HepG2 (cell line): ENCODE results near the gene DLG4. TPM values are rescaled to one million over a fixed set of nuclear protein-coding genes. Genes with fewer than 3 reads are reported as not detected.
A peak's percentile ranks its signal among the peaks of the same experiment; 100 is the strongest.

Source experiments
- DR1 ChIP-seq: sonication (generic); formaldehyde crosslinking; IDR thresholded peaks from 2 replicates; pipeline ENCODE4 v1.8.0; 2021; ENCODE audit warnings: mild to moderate bottlenecking, missing genetic modification reagents, inconsistent platforms
- ESRRA ChIP-seq: sonication (generic); formaldehyde crosslinking; IDR thresholded peaks from 2 replicates; pipeline ENCODE4 v1.5.1; 2020; ENCODE audit warnings: mild to moderate bottlenecking, low read depth, missing genetic modification reagents
- HNRNPUL1 ChIP-seq: fragments of 200-400 bp; formaldehyde crosslinking; IDR thresholded peaks from 2 replicates; pipeline ENCODE4 v1.6.1; 2017; ENCODE audit warnings: low read depth, mild to moderate bottlenecking, low read length, moderate library complexity
- RARG ChIP-seq: sonication (generic); formaldehyde crosslinking; IDR thresholded peaks from 2 replicates; pipeline ENCODE4 v1.4.0; 2020; ENCODE audit warnings: low read depth, mild to moderate bottlenecking, missing genetic modification reagents
- RELA ChIP-seq: sonication (generic); formaldehyde crosslinking; IDR thresholded peaks from 2 replicates; pipeline ENCODE4 v1.4.0; 2020; ENCODE audit warnings: missing genetic modification reagents
- SIX1 ChIP-seq: sonication (generic); formaldehyde crosslinking; IDR thresholded peaks from 2 replicates; pipeline ENCODE4 v1.4.0; 2020; ENCODE audit warnings: missing genetic modification reagents, borderline replicate concordance
- ZBTB38 ChIP-seq: sonication (generic); formaldehyde crosslinking; IDR thresholded peaks from 2 replicates; pipeline ENCODE4 v1.5.1; 2020; ENCODE audit warnings: mild to moderate bottlenecking, missing genetic modification reagents
- ZFX ChIP-seq: sonication (generic); formaldehyde crosslinking; IDR thresholded peaks from 2 replicates; pipeline ENCODE4 v1.4.0; 2020; ENCODE audit warnings: mild to moderate bottlenecking, low read depth, missing genetic modification reagents, moderate library complexity
- ZNF160 ChIP-seq: sonication (generic); formaldehyde crosslinking; IDR thresholded peaks from 2 replicates; pipeline ENCODE4 v1.8.0; 2022; ENCODE audit warnings: mild to moderate bottlenecking, inconsistent platforms, missing genetic modification reagents
- ZNF343 ChIP-seq: sonication (generic); formaldehyde crosslinking; IDR thresholded peaks from 2 replicates; pipeline ENCODE4 v1.4.0; 2020; ENCODE audit warnings: mild to moderate bottlenecking, missing genetic modification reagents
- ZNF44 ChIP-seq: sonication (generic); formaldehyde crosslinking; IDR thresholded peaks from 2 replicates; pipeline ENCODE4 v1.5.1; 2020; ENCODE audit warnings: mild to moderate bottlenecking, missing genetic modification reagents
- ZNF724P ChIP-seq: sonication (generic); formaldehyde crosslinking; IDR thresholded peaks from 2 replicates; pipeline ENCODE4 v1.8.0; 2022; ENCODE audit warnings: missing genetic modification reagents, borderline replicate concordance
- ZNF768 ChIP-seq: sonication (generic); formaldehyde crosslinking; IDR thresholded peaks from 2 replicates; pipeline ENCODE4 v1.4.0; 2020; ENCODE audit warnings: missing genetic modification reagents
- ZNF772 ChIP-seq: sonication (generic); formaldehyde crosslinking; IDR thresholded peaks from 2 replicates; pipeline ENCODE4 v1.5.0; 2020; ENCODE audit warnings: mild to moderate bottlenecking, missing genetic modification reagents
- polyA plus RNA-seq, 8 experiments: library from polyadenylated mRNA; depleted of rRNA in 3 of 8; stranded (reverse) in 7 of 8; unstranded in 1 of 8; fragments of >200 nt; fragmentation: Illumina TruSeq in 4 of 8; extraction: Trizol in 4 of 8; gene quantifications; 2 replicates each; pipeline versions ENCODE4 v1.2.1 to v1.2.3, GENCODE V29; 2011 to 2016; ENCODE audit warnings: low read depth in 4 of 8, missing spikeins in 1 of 8, mixed read lengths in 1 of 8; ENCODE audit not compliant: insufficient read depth in 1 of 8
- total RNA-seq, 5 experiments: library from RNA; depleted of rRNA; stranded (reverse); fragments of >200 nt; fragmentation: Illumina TruSeq; extraction: Trizol; gene quantifications; 2 replicates each; pipeline ENCODE4 v1.2.3, GENCODE V29; 2016; ENCODE audit warnings: low read depth in 1 of 5
- TF ChIP-seq, protein P1 (sequence below): sonication (generic); formaldehyde crosslinking; IDR thresholded peaks from 2 replicates; pipeline ENCODE4 v1.8.0; 2022; ENCODE audit warnings: mild to moderate bottlenecking, missing genetic modification reagents, moderate library complexity
- TF ChIP-seq, protein P2 (sequence below): sonication (generic); formaldehyde crosslinking; IDR thresholded peaks from 2 replicates; pipeline ENCODE4 v1.8.1; 2023; ENCODE audit warnings: missing genetic modification reagents, mild to moderate bottlenecking, borderline replicate concordance
- TF ChIP-seq, protein P3 (sequence below): sonication (generic); formaldehyde crosslinking; IDR thresholded peaks from 2 replicates; pipeline ENCODE4 v1.5.0; 2020; ENCODE audit warnings: missing genetic modification reagents
- TF ChIP-seq, protein P4 (sequence below): sonication (generic); formaldehyde crosslinking; IDR thresholded peaks from 2 replicates; pipeline ENCODE4 v1.8.0; 2022; ENCODE audit warnings: mild to moderate bottlenecking, missing genetic modification reagents

Gene DLG4
- total and polyA plus RNA-seq, 2 of the 13 experiments (the other 11 are each of a cell fraction or from before 2014, with no cell fraction given): 0.71 to 4.3 TPM

DNA sequence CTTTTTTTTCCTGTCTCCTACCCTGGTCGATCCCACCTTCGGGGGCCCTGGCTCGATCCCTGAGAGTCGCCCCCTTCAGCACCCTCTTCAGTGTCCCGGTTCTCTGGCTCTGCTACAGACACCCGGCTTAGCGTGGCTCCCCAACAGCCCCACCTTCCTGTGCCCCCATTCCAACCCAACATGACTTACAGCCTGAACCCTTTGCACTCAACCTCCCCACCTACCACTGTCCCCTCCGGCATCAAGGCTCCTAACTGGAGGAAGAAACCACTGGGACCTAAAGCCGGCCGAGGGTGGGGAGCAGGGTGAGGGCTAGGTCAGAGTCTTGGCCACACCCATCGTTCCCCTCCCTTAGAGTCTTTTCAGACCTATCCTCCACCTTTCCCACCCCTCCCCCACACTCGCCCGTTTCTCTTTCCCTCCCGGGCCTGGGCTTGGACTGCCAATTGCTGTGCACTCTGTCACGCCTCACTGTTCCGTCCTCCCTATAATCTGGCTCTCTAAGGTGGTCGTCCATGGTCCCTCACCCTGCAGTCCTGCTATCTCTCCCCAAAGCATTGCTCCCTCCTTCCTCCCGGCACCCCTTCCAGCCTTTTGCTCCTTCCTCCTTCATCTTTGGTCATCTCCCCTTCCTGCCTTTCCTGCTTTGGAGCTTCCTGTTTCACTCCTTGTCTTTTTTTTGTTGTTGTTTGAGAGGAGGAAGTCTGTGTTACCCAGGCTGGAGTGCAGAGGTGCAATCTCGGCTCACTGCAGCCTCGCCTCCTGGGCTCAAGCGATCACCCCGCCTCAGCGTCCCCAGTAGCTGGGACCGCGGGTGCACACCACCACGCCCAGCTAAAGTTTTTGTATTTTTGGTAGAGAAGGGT lies 43.5 kb upstream of the DLG4 start (continued):
- TF ChIP-seq, protein P1, sequence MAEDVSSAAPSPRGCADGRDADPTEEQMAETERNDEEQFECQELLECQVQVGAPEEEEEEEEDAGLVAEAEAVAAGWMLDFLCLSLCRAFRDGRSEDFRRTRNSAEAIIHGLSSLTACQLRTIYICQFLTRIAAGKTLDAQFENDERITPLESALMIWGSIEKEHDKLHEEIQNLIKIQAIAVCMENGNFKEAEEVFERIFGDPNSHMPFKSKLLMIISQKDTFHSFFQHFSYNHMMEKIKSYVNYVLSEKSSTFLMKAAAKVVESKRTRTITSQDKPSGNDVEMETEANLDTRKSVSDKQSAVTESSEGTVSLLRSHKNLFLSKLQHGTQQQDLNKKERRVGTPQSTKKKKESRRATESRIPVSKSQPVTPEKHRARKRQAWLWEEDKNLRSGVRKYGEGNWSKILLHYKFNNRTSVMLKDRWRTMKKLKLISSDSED (CRISPR knock-in tag): no peak
- TF ChIP-seq ZBTB38 (CRISPR knock-in tag) (peak; percentile 30; the same call in 1 of the 2 replicates), ZNF160 (CRISPR knock-in tag) (no peak), RELA (CRISPR knock-in tag) (no peak), ZNF724P (CRISPR knock-in tag) (no peak), ZNF768 (CRISPR knock-in tag) (peak; percentile 35; the same call in 1 of the 2 replicates), RARG (CRISPR knock-in tag) (no peak), ESRRA (CRISPR knock-in tag) (no peak), HNRNPUL1 (no peak), ZNF772 (CRISPR knock-in tag) (no peak), ZNF343 (no peak), DR1 (no peak), ZNF44 (no peak), ZFX (CRISPR knock-in tag) (no peak), SIX1 (CRISPR knock-in tag) (no peak)
- TF ChIP-seq, protein P2, sequence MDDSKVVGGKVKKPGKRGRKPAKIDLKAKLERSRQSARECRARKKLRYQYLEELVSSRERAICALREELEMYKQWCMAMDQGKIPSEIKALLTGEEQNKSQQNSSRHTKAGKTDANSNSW (CRISPR knock-in tag): no peak
- TF ChIP-seq, protein P3, sequence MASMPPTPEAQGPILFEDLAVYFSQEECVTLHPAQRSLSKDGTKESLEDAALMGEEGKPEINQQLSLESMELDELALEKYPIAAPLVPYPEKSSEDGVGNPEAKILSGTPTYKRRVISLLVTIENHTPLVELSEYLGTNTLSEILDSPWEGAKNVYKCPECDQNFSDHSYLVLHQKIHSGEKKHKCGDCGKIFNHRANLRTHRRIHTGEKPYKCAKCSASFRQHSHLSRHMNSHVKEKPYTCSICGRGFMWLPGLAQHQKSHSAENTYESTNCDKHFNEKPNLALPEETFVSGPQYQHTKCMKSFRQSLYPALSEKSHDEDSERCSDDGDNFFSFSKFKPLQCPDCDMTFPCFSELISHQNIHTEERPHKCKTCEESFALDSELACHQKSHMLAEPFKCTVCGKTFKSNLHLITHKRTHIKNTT (CRISPR knock-in tag): no peak
- TF ChIP-seq, protein P4, sequence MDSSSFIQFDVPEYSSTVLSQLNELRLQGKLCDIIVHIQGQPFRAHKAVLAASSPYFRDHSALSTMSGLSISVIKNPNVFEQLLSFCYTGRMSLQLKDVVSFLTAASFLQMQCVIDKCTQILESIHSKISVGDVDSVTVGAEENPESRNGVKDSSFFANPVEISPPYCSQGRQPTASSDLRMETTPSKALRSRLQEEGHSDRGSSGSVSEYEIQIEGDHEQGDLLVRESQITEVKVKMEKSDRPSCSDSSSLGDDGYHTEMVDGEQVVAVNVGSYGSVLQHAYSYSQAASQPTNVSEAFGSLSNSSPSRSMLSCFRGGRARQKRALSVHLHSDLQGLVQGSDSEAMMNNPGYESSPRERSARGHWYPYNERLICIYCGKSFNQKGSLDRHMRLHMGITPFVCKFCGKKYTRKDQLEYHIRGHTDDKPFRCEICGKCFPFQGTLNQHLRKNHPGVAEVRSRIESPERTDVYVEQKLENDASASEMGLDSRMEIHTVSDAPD (CRISPR knock-in tag): no peak
